Loucy (cell line): ENCODE data around the gene DTNBP1.

Experiments used
- CTCF ChIP-seq: fragments of 200-600 bp; sonication (generic); conservative IDR thresholded peaks from 2 replicates; pipeline ENCODE4 v1.5.1; 2014; ENCODE audit warnings: mild to moderate bottlenecking, antibody characterized with exemption, low read length
- EZH2phosphoT487 ChIP-seq: fragments of 200-600 bp; IDR thresholded peaks from 2 replicates; pipeline ENCODE4 v1.6.1; 2018; ENCODE audit warnings: antibody characterized with exemption, mild to moderate bottlenecking, moderate library complexity, borderline replicate concordance

- TF ChIP-seq CTCF: no peak
- TF ChIP-seq EZH2phosphoT487: no peak
Measured at GRCh38 chr6:15521582-15521981, 141.2 kb downstream of the DTNBP1 start.
